AG09319 (cell line): ENCODE measurements around the gene CEP112.

Experiments
- DNase-seq: peaks from one replicate; pipeline ENCODE4 v3.0.0-alpha.2; 2010; ENCODE audit warnings: low read depth; ENCODE audit errors: extremely low read depth
- CTCF ChIP-seq: IDR thresholded peaks from 2 replicates; pipeline ENCODE4 v1.5.1; 2011; ENCODE audit warnings: low read depth, mild to moderate bottlenecking, inconsistent platforms, low read length, moderate library complexity

CEP112 gene

GRCh38 chr17:65799454-65799853, 392.5 kb downstream of the CEP112 start:
- no peak for DNase-seq
- TF ChIP-seq CTCF: no peak

- TF ChIP-seq CTCF: peak; percentile 15
- DNase-seq: no peak
Observed at GRCh38 chr17:65797809-65798208, 394.1 kb downstream of the CEP112 start.

GRCh38 chr17:65797101-65797500, 394.8 kb downstream of the CEP112 start:
- TF ChIP-seq CTCF: no peak
- no peak for DNase-seq

GRCh38 chr17:65794572-65794971, 397.4 kb downstream of the CEP112 start:
- TF ChIP-seq CTCF: peak; percentile 40
- DNase-seq: no peak

- TF ChIP-seq CTCF: no peak
- no peak for DNase-seq
Observed at GRCh38 chr17:65790241-65790640, 401.7 kb downstream of the CEP112 start.

- no peak for DNase-seq
- TF ChIP-seq CTCF: no peak
Observed at GRCh38 chr17:65787503-65787902, 404.4 kb downstream of the CEP112 start.

GRCh38 chr17:65786479-65786878, 405.5 kb downstream of the CEP112 start:
- TF ChIP-seq CTCF: no peak
- DNase-seq: no peak

- TF ChIP-seq CTCF: no peak
- peak; percentile 78 for DNase-seq
Observed at GRCh38 chr17:65785109-65785508, 406.8 kb downstream of the CEP112 start.
